Nephron progenitor cell (in vitro differentiated cells): ENCODE results near the gene ZNF155.
A peak's percentile ranks its signal among the peaks of the same experiment; 100 is the strongest.

Experiments used
- DNase-seq: peaks from one replicate; pipeline ENCODE4 v3.0.0; 2021
- H3K27ac Mint-ChIP-seq: 2 replicates; pipeline ENCODE4 v1.8.0; 2021; ENCODE audit warnings: mild to moderate bottlenecking, moderate library complexity, mixed read lengths
- H3K27me3 Mint-ChIP-seq: 2 replicates; pipeline ENCODE4 v1.8.0; 2021; ENCODE audit warnings: mild to moderate bottlenecking, low read depth, mixed read lengths; ENCODE audit not compliant: poor library complexity
- H3K36me3 Mint-ChIP-seq: 2 replicates; pipeline ENCODE4 v1.8.0; 2021; ENCODE audit warnings: low read depth, mixed read lengths
- H3K4me1 Mint-ChIP-seq: 2 replicates; pipeline ENCODE4 v1.8.0; 2021; ENCODE audit warnings: mixed read lengths
- H3K4me3 Mint-ChIP-seq: 2 replicates; pipeline ENCODE4 v1.8.0; 2021; ENCODE audit warnings: mild to moderate bottlenecking, moderate library complexity, mixed read lengths
- H3K9me3 Mint-ChIP-seq: 2 replicates; pipeline ENCODE4 v1.8.0; 2021; ENCODE audit warnings: mild to moderate bottlenecking, moderate library complexity, mixed read lengths
- TF ChIP-seq, protein P1 (sequence below): fragments of 200-600 bp; sonication (generic); IDR thresholded peaks from 2 replicates; pipeline ENCODE4 v1.5.0; 2021; ENCODE audit warnings: antibody characterized with exemption

ZNF155 gene

DNA sequence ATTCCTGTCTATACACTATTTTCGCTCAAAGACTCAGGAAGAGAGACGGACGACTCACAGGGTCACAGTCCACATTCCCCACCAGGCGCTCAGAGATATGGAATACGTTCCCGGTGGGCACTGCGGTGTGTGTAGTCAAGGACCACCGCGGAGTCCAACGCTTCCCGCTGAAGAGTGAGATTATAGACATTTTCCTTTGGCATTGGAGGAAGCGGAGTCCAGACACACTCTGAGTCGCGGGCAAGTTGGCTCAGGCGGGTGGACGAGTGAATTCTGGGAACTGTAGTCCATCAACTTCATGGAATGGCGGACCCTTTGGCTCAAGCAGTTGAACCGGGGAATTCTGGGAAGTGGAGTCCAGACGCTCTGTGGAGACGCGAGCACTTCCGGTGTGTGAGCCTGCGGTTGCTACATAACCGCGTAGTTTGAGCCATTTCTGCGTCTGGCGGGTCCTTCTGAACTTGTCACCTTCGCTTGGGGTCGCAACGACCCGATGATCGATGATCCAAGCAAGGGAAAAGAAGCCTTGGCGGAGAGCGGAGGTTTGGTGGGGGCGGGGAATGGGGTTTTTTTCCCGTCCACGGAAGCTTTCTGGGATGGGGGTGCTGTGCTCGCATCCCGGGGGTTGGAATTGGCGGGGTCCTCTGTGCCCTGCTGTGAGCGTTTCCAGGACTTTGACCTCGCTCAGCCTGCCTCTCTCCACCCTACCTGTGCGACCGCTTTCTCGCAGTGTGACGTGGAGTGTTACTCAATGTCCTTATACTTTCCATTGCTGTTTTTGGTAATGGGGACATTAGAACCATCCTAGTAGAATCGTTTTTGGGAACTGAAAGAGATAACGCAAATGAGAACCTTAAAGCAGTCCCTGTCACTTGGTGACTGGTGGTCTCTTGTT lies 18.8 kb downstream of the ZNF155 start, which contains the start of gene ZNF230:
Gene ZNF230 (plus strand): TSS at position 392 of the 895 bp plus-strand sequence. CDS start 4,122 bp downstream, outside the sequence.
- Mint-ChIP-seq H3K27ac (peak within 1 kb of the TSS; percentile 94), H3K9me3 (peaks cover 55% of the 10 kb centered on the region), H3K27me3 (peaks cover 15% of the 10 kb centered on the region), H3K36me3 (peaks cover 36% of the 10 kb centered on the region), H3K4me3 (peak within 1 kb of the TSS; percentile 96), H3K4me1 (peaks cover 20% of the 10 kb centered on the region)
- peak; percentile 80 for DNase-seq
- TF ChIP-seq, protein P1, sequence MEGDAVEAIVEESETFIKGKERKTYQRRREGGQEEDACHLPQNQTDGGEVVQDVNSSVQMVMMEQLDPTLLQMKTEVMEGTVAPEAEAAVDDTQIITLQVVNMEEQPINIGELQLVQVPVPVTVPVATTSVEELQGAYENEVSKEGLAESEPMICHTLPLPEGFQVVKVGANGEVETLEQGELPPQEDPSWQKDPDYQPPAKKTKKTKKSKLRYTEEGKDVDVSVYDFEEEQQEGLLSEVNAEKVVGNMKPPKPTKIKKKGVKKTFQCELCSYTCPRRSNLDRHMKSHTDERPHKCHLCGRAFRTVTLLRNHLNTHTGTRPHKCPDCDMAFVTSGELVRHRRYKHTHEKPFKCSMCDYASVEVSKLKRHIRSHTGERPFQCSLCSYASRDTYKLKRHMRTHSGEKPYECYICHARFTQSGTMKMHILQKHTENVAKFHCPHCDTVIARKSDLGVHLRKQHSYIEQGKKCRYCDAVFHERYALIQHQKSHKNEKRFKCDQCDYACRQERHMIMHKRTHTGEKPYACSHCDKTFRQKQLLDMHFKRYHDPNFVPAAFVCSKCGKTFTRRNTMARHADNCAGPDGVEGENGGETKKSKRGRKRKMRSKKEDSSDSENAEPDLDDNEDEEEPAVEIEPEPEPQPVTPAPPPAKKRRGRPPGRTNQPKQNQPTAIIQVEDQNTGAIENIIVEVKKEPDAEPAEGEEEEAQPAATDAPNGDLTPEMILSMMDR: no peak

DNA sequence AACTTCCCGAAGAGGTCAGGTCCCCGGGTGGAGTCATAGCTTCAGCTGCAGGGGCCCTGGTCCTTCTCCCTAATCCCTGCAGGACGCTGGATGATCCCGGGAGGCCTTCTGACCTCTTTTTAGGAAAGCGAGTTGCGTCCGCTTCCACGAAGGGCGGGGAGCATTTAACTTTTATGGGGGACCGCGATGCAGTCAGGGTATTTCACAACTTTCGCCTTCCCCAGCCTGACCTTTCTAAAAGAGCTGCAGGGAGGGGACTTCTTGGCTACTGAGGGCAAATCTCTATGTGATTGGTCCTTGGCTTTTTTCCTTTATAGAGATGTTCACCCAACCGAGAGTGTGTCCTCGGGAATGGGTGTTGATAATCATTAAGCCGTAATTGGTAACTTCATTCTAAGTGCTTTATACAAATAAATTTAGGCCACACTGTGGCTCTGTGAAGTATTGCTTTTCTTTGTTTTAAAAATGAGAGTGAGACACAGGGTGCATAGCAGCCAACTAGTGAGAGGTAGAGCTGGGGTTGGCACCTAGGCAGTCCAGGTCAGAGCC lies 19.5 kb downstream of the ZNF155 start:
- no peak overlapping the region for H3K27ac Mint-ChIP-seq
- DNase-seq: peak; percentile 4
- peaks cover 20% of the 10 kb centered on the region for H3K4me1 Mint-ChIP-seq
- H3K27me3 Mint-ChIP-seq: peaks cover 13% of the 10 kb centered on the region
- TF ChIP-seq, protein P1: no peak
- peaks cover 36% of the 10 kb centered on the region for H3K36me3 Mint-ChIP-seq
- H3K9me3 Mint-ChIP-seq: peaks cover 62% of the 10 kb centered on the region
- H3K4me3 Mint-ChIP-seq: peak overlapping the region; percentile 96

DNA sequence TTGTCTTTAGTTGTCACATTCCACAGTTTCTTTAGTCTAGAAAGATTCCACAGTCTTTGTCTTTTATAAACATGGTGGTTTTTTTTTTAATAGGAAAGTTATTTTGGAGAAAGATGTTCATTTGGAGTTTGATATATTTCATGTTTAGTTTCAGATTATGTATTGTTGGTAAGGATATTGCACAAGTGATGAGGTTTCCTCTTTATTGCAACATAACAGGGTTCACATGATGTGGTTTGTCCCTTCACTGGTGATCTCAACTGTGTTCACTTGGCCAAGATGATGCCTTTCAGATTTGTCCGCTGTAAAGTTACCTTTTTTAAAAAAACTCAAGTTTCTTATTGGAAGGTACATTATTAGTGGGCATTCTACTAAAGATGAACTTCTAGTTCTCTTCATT lies 22.0 kb downstream of the ZNF155 start:
- TF ChIP-seq, protein P1: no peak
- no peak for DNase-seq
- Mint-ChIP-seq H3K27ac (no peak overlapping the region), H3K9me3 (peaks cover 78% of the 10 kb centered on the region), H3K36me3 (peaks cover 57% of the 10 kb centered on the region), H3K27me3 (peaks cover 13% of the 10 kb centered on the region), H3K4me1 (peaks cover 20% of the 10 kb centered on the region), H3K4me3 (no peak overlapping the region)

DNA sequence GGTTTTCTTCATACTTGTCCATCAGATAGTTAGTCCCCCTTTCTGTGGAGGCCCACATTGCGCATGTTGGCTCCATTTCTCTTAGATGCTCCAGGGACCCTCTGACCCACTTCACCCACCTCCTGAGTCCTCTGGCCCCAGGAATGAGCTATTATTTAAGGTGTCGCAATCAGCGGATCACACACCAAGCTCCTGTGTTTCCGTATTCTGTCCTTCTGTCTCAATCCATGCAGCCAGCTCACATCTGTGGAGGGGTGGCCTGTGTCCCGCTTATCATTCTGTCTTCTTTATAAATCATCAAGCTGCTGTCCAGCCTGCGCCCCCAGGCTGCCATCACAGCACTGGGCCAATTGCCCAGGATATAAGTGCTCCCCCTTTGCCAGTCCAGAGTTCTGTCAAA lies 23.5 kb downstream of the ZNF155 start:
- Mint-ChIP-seq H3K4me3 (no peak overlapping the region), H3K9me3 (peaks cover 82% of the 10 kb centered on the region), H3K4me1 (peaks cover 14% of the 10 kb centered on the region), H3K27me3 (peaks cover 9% of the 10 kb centered on the region), H3K27ac (no peak overlapping the region), H3K36me3 (peaks cover 72% of the 10 kb centered on the region)
- DNase-seq: no peak
- TF ChIP-seq, protein P1: no peak

DNA sequence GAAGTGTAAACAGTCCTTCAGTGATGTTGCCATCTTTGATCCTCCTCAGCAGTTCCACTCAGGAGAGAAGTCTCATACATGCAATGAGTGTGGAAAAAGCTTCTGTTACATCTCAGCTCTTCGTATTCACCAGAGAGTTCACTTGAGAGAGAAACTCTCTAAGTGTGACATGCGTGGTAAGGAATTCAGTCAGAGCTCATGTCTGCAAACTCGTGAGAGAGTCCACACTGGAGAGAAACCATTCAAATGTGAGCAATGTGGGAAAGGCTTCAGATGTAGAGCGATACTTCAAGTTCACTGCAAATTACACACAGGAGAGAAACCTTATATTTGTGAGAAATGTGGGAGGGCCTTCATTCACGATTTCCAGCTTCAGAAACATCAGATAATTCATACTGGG lies 26.5 kb downstream of the ZNF155 start:
- Mint-ChIP-seq H3K4me3 (no peak overlapping the region), H3K27me3 (peaks cover 6% of the 10 kb centered on the region), H3K9me3 (peaks cover 98% of the 10 kb centered on the region), H3K4me1 (no peaks in the 10 kb centered on the region), H3K36me3 (peaks cover 83% of the 10 kb centered on the region), H3K27ac (no peak overlapping the region)
- TF ChIP-seq, protein P1: no peak
- DNase-seq: no peak
